WTC11 (cell line): ENCODE results near the gene CBX1.

Source experiments
- JUN ChIP-seq: sonication (generic); formaldehyde crosslinking; IDR thresholded peaks from 2 replicates; pipeline ENCODE4 v1.8.0; 2023; ENCODE audit warnings: mild to moderate bottlenecking, missing genetic modification reagents
- TF ChIP-seq, protein P1 (sequence below): fragments of 200-600 bp; IDR thresholded peaks from 2 replicates; pipeline ENCODE4 v1.8.0; 2022; ENCODE audit warnings: antibody characterized with exemption

DNA sequence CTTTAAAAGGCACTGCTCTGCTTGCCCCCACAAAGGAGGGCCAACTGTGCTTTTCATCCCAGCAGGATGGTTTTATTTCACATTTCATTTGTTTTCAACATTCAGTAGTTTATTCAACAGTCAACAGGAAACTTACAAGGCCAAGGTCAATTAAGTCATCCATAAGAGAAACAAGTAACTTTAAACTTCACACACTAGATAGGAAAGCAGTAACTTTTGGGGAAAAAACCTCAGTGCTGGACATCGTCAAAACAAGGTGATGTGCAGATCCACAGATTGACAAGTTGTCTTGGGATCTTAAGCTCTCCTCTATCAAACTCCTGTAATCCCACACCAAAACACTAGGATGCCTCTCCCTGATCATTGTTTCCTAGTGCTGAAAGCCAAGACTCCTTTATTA lies 34.6 kb downstream of the CBX1 start:
- TF ChIP-seq, protein P1, sequence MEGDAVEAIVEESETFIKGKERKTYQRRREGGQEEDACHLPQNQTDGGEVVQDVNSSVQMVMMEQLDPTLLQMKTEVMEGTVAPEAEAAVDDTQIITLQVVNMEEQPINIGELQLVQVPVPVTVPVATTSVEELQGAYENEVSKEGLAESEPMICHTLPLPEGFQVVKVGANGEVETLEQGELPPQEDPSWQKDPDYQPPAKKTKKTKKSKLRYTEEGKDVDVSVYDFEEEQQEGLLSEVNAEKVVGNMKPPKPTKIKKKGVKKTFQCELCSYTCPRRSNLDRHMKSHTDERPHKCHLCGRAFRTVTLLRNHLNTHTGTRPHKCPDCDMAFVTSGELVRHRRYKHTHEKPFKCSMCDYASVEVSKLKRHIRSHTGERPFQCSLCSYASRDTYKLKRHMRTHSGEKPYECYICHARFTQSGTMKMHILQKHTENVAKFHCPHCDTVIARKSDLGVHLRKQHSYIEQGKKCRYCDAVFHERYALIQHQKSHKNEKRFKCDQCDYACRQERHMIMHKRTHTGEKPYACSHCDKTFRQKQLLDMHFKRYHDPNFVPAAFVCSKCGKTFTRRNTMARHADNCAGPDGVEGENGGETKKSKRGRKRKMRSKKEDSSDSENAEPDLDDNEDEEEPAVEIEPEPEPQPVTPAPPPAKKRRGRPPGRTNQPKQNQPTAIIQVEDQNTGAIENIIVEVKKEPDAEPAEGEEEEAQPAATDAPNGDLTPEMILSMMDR: no peak
- TF ChIP-seq JUN (CRISPR knock-in tag): no peak
